GM12878 (cell line): ENCODE data around the gene COL4A2. TPM values are rescaled to one million over a fixed set of nuclear protein-coding genes. Genes with fewer than 3 reads are reported as not detected.
"Not testable (repeated sequence)": the region's sequence is repeated elsewhere in the genome, so short reads cannot be mapped to it uniquely, and the experiment has no call there.

Experiments
- ATAC-seq: fragments of 200-7000 bp; cut with Tn5 transposase; 3 replicates; pipeline ENCODE4 v1.9.1; 2020; ENCODE audit warnings: mild to moderate bottlenecking, moderate library complexity
- BruUV-seq: library from RNA; stranded (reverse); fragments of 400-500 nt; replicated peaks from 2 replicates; lab custom pipeline; 2021; lab: Mats Ljungman, UMichigan
- CTCF ChIA-PET: fragments of 300-600 bp; sonication (Branson Sonifier 250); formaldehyde crosslinking; extraction: SDS; loops from one replicate; lab custom pipeline; 2021; ENCODE audit warnings: inconsistent platforms; lab: Yijun Ruan, JAX
- POLR2A ChIA-PET: fragments of 350-600 bp; formaldehyde crosslinking; extraction: SDS; loops from one replicate; lab custom pipeline; 2021; ENCODE audit warnings: inconsistent platforms; lab: Charles Lee
- RAD21 ChIA-PET: fragments of 300-600 bp; sonication (Branson Sonifier 250); formaldehyde crosslinking; loops from one replicate; lab custom pipeline; 2023; ENCODE audit warnings: antibody characterized with exemption; ENCODE audit not compliant: unreplicated experiment; lab: Charles Lee
- SMC1A ChIA-PET: fragments of 300-600 bp; sonication (Branson Sonifier 250); formaldehyde crosslinking; loops from one replicate; lab custom pipeline; 2023; ENCODE audit not compliant: unreplicated experiment, uncharacterized antibody; lab: Charles Lee
- DNase-seq: peaks from one replicate; pipeline ENCODE4 v3.0.0-alpha.2; 2011; ENCODE audit warnings: low read depth, low spot score
- FAIRE-seq: peaks from 3 replicates; lab custom pipeline; 2011; peaks lifted over from hg19 to GRCh38; lab: Jason Lieb, UNC
- H2AFZ ChIP-seq: 2 replicates; pipeline ENCODE4 v1.6.0; 2011; ENCODE audit warnings: low read depth, low read length, control low read depth; ENCODE audit not compliant: control insufficient read depth
- H3K27ac ChIP-seq: 2 replicates; pipeline ENCODE4 v1.5.1; 2011; ENCODE audit warnings: control low read depth; ENCODE audit not compliant: control insufficient read depth, insufficient read depth
- H3K27me3 ChIP-seq, 2 experiments: replicated peaks in 1 of 2; 2 replicates each; pipeline versions ENCODE4 v1.6.0 to v1.6.1; 2011; ENCODE audit warnings: low read length in 1 of 2; ENCODE audit not compliant: control insufficient read depth in 2 of 2, insufficient read depth in 2 of 2
- H3K36me3 ChIP-seq, 2 experiments: 2 replicates each; pipeline ENCODE4 v1.5.1; 2011; ENCODE audit warnings: low read length in 1 of 2; ENCODE audit not compliant: control insufficient read depth in 2 of 2, insufficient read depth in 2 of 2
- H3K4me1 ChIP-seq: 2 replicates; pipeline ENCODE4 v1.6.1; 2011; ENCODE audit warnings: mild to moderate bottlenecking, low read length, moderate library complexity, mixed read lengths; ENCODE audit not compliant: control insufficient read depth, insufficient read depth
- H3K4me2 ChIP-seq: 2 replicates; pipeline ENCODE4 v1.6.0; 2011; ENCODE audit warnings: control low read depth; ENCODE audit not compliant: control insufficient read depth, insufficient read depth
- H3K4me3 ChIP-seq: fragments of 200-600 bp; sonication (generic); 2 replicates; pipeline ENCODE4 v1.5.1; 2016
- H3K79me2 ChIP-seq: 2 replicates; pipeline ENCODE4 v1.6.0; 2011; ENCODE audit warnings: low read length; ENCODE audit not compliant: control insufficient read depth, insufficient read depth
- H3K9ac ChIP-seq: 2 replicates; pipeline ENCODE4 v1.8.0; 2011; ENCODE audit warnings: low read length, control low read depth, mixed read lengths; ENCODE audit not compliant: control insufficient read depth, insufficient read depth
- H3K9me3 ChIP-seq: replicated peaks from 3 replicates; pipeline ENCODE4 v1.5.1; 2011; ENCODE audit warnings: mild to moderate bottlenecking, low read length; ENCODE audit not compliant: control insufficient read depth, insufficient read depth
- H4K20me1 ChIP-seq: 2 replicates; pipeline ENCODE4 v1.6.0; 2011; ENCODE audit not compliant: control insufficient read depth, insufficient read depth
- HDAC2 ChIP-seq: fragments of 200-600 bp; sonication (generic); IDR thresholded peaks from 2 replicates; pipeline ENCODE4 v1.6.1; 2017
- HDAC6 ChIP-seq: fragments of 200-600 bp; sonication (generic); IDR thresholded peaks from one replicate; pipeline ENCODE4 v1.8.0; 2017; ENCODE audit warnings: antibody characterized with exemption; ENCODE audit not compliant: unreplicated experiment
- NFIC ChIP-seq: IDR thresholded peaks from 2 replicates; pipeline ENCODE4 v1.6.1; 2012; ENCODE audit warnings: low read depth, mild to moderate bottlenecking, inconsistent platforms, low read length, moderate library complexity
- PAX5 ChIP-seq: IDR thresholded peaks from 2 replicates; pipeline ENCODE4 v1.6.1; 2011; ENCODE audit warnings: low read depth, low read length, borderline replicate concordance
- ZNF207 ChIP-seq: fragments of 450-650 bp; IDR thresholded peaks from 2 replicates; pipeline ENCODE4 v1.6.1; 2014; ENCODE audit warnings: antibody characterized with exemption, mild to moderate bottlenecking, borderline replicate concordance
- WGBS: methylation state at CpG from one replicate; pipeline ENCODE4 v1.1.6; 2016; ENCODE audit warnings: low lambda C conversion rate; ENCODE audit not compliant: insufficient replicate concordance, insufficient coverage; ENCODE audit errors: missing lambda C conversion rate; 5-methylcytosine and 5-hydroxymethylcytosine counted together
- in situ Hi-C: fragments of 300-500 bp; cut with MboI; formaldehyde crosslinking; loops from 9 replicates; pipeline ENCODE4 v1.14.3; 2018; ENCODE audit warnings: mixed read lengths
- intact Hi-C: fragments of 100-400 bp; cut with micrococcal nuclease; formaldehyde crosslinking; loops from one replicate; pipeline ENCODE4 v1.14.2; 2022; ENCODE audit not compliant: unreplicated experiment
- polyA plus RNA-seq, 11 experiments: library from polyadenylated mRNA; depleted of rRNA in 4 of 11; unstranded in 6 of 11; stranded (reverse) in 5 of 11; fragments of >200 nt; fragmentation: Nextera tagmentation in 4 of 11; fragmentation: Illumina TruSeq in 1 of 11; extraction: Ambion mirVana in 4 of 11; extraction: Trizol in 1 of 11; gene quantifications; 1 replicate in 1 of 11; 2 replicates in 10 of 11; pipeline versions ENCODE4 v1.2.1 to v1.2.3, GENCODE V29; 2011 to 2016; ENCODE audit warnings: inconsistent platforms in 2 of 11, missing spikeins in 2 of 11, low read depth in 1 of 11
- total RNA-seq, 4 experiments: library from RNA; depleted of rRNA in 3 of 4; stranded (reverse); fragments of >200 nt in 3 of 4; fragmentation: Illumina TruSeq in 1 of 4; extraction: Trizol in 1 of 4; gene quantifications; 2 replicates each; pipeline versions ENCODE4 v1.2.1 to v1.2.3, GENCODE V29; 2013 to 2021
- TF ChIP-seq, protein P1 (sequence below): fragments of 150-350 bp; IDR thresholded peaks from 2 replicates; pipeline ENCODE4 v1.6.1; 2014; ENCODE audit warnings: mild to moderate bottlenecking, low read depth, low read length

The COL4A2 gene
- total and polyA plus RNA-seq, 10 of the 15 experiments (the other 5 are each of a cell fraction or from before 2014, with no cell fraction given), result 0.16 to 1.6 (median 0.62) TPM; not detected in 3

- no peak for FAIRE-seq
- POLR2A ChIA-PET, result interaction anchor here (0.7 kb wide), 1 partner anchor 25 kb away, joined by 4 read pairs; no protein-coding TSS in a partner anchor
- no peak overlapping the region for H3K4me3 ChIP-seq
- no TSS peak for BruUV-seq
- no peak overlapping the region for H3K4me2 ChIP-seq
- no peaks in the 10 kb centered on the region for H3K79me2 ChIP-seq
- CTCF ChIA-PET, result interaction anchor here (0.7 to 1.2 kb wide), 2 partner anchors 16 to 27 kb away, joined by 3 read pairs; no protein-coding TSS in a partner anchor
- H3K27ac ChIP-seq, result no peak overlapping the region
- in situ Hi-C loops, result no loop called here
- H3K9me3 ChIP-seq, result no peaks in the 10 kb centered on the region
- H2AFZ ChIP-seq, result no peak overlapping the region
- no peaks in the 10 kb centered on the region for H3K27me3 ChIP-seq
- H4K20me1 ChIP-seq, result no peaks in the 10 kb centered on the region
- SMC1A ChIA-PET, result interaction anchor here (1.2 kb wide), 1 partner anchor 76 kb away, joined by 3 read pairs; no protein-coding TSS in a partner anchor
- peak; percentile 25 for ATAC-seq
- no peak overlapping the region for H3K9ac ChIP-seq
- peaks cover 5% of the 10 kb centered on the region for H3K4me1 ChIP-seq
- RAD21 ChIA-PET, result interaction anchor here (2.0 kb wide), 1 partner anchor 76 kb away, joined by 6 read pairs; no protein-coding TSS in a partner anchor
- DNase-seq, result no peak
- TF ChIP-seq HDAC6, result no peak
- no peak for TF ChIP-seq ZNF207
- TF ChIP-seq PAX5, result peak; percentile 38; the same call in 1 of the 2 replicates
- TF ChIP-seq, protein P1, sequence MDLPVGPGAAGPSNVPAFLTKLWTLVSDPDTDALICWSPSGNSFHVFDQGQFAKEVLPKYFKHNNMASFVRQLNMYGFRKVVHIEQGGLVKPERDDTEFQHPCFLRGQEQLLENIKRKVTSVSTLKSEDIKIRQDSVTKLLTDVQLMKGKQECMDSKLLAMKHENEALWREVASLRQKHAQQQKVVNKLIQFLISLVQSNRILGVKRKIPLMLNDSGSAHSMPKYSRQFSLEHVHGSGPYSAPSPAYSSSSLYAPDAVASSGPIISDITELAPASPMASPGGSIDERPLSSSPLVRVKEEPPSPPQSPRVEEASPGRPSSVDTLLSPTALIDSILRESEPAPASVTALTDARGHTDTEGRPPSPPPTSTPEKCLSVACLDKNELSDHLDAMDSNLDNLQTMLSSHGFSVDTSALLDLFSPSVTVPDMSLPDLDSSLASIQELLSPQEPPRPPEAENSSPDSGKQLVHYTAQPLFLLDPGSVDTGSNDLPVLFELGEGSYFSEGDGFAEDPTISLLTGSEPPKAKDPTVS, result no peak
- no peak for TF ChIP-seq NFIC
- no peak for TF ChIP-seq HDAC2
- 45% methylated on average over 9 of the region's 9 CpGs for WGBS
- H3K36me3 ChIP-seq, result no peaks in the 10 kb centered on the region
- intact Hi-C loops, result no loop called here
Observed at GRCh38 chr13:110531671-110532083, 224.6 kb downstream of the COL4A2 start.

DNA sequence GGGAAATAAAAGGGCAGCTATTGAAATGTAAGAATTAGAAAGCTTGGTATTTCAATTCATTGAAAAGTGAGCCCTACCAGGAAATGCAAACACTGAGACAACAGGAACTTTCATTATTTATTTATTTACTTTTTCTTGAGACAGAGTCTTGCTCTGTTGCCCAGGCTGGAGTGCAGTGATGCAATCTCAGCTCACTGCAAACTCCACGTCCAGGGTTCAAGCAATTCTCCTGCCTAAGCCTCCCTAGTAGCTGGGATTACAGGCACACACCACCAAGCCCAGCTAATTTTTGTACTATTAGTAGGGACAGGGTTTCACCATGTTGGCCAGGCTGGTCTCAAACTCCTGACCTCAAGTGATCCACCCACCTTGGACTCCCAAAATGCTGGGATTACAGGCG lies 225.2 kb downstream of the COL4A2 start:
- H3K9ac ChIP-seq, H3K27ac ChIP-seq, H3K27me3 ChIP-seq, H3K4me2 ChIP-seq, H3K4me1 ChIP-seq, H3K79me2 ChIP-seq, H3K9me3 ChIP-seq, FAIRE-seq, in situ Hi-C loops, DNase-seq, H3K36me3 ChIP-seq, H3K4me3 ChIP-seq, intact Hi-C loops, H4K20me1 ChIP-seq, BruUV-seq, ATAC-seq, H2AFZ ChIP-seq: not testable (repeated sequence)
- ChIA-PET RAD21 (interaction anchor here (2.0 kb wide), 1 partner anchor 76 kb away, joined by 6 read pairs; no protein-coding TSS in a partner anchor), POLR2A (interaction anchor here (0.7 kb wide), 1 partner anchor 24 kb away, joined by 4 read pairs; no protein-coding TSS in a partner anchor), SMC1A (interaction anchor here (1.2 to 1.8 kb wide), 2 partner anchors 10 to 77 kb away, joined by 3 to 7 read pairs; no protein-coding TSS in a partner anchor), CTCF (interaction anchor here (1.2 kb wide), 1 partner anchor 16 kb away, joined by 3 read pairs; no protein-coding TSS in a partner anchor)
- 57% methylated on average over 2 of the region's 2 CpGs for WGBS
